Measurements from ENCODE around the gene ADCY9.
"Not testable (repeated sequence)": the region's sequence is repeated elsewhere in the genome, so short reads cannot be mapped to it uniquely, and the experiment has no call there.

ADCY9 gene

DNA sequence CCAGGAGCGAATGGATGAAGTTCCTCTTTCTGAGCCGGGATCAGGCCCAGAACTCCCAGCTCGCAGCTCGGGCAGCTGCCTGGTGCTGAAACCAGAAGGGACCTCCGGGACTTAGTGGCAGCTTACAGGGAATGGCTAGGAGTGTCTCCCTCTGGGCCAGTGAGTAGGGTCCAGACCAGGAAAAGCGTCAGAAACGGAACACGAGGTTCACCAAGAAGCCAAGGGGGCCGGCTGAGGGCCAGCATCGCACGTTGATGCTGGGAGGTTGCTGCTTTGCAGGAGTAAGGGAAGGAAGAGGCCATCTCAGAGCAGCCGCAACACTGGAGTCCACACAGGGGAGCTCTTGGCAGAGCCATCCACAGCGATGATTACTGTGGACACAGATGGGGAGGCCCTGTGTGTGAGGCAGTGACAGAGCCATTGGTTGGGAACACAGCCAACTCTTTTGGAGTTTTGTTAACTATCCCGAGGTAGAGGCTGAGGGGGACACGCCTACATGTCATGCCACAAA lies 161.8 kb downstream of the ADCY9 start:
- CTCF ChIA-PET, result no interaction called here
- TF ChIP-seq, protein P1, sequence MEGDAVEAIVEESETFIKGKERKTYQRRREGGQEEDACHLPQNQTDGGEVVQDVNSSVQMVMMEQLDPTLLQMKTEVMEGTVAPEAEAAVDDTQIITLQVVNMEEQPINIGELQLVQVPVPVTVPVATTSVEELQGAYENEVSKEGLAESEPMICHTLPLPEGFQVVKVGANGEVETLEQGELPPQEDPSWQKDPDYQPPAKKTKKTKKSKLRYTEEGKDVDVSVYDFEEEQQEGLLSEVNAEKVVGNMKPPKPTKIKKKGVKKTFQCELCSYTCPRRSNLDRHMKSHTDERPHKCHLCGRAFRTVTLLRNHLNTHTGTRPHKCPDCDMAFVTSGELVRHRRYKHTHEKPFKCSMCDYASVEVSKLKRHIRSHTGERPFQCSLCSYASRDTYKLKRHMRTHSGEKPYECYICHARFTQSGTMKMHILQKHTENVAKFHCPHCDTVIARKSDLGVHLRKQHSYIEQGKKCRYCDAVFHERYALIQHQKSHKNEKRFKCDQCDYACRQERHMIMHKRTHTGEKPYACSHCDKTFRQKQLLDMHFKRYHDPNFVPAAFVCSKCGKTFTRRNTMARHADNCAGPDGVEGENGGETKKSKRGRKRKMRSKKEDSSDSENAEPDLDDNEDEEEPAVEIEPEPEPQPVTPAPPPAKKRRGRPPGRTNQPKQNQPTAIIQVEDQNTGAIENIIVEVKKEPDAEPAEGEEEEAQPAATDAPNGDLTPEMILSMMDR (IDR thresholded peaks at IDR 0.05; ENCODE audit: control extremely low read depth, extremely low read depth, low read depth, missing control alignments), result no peak
- no peak for DNase-seq (ENCODE audit: extremely low spot score)
- POLR2A ChIA-PET, result no interaction called here

DNA sequence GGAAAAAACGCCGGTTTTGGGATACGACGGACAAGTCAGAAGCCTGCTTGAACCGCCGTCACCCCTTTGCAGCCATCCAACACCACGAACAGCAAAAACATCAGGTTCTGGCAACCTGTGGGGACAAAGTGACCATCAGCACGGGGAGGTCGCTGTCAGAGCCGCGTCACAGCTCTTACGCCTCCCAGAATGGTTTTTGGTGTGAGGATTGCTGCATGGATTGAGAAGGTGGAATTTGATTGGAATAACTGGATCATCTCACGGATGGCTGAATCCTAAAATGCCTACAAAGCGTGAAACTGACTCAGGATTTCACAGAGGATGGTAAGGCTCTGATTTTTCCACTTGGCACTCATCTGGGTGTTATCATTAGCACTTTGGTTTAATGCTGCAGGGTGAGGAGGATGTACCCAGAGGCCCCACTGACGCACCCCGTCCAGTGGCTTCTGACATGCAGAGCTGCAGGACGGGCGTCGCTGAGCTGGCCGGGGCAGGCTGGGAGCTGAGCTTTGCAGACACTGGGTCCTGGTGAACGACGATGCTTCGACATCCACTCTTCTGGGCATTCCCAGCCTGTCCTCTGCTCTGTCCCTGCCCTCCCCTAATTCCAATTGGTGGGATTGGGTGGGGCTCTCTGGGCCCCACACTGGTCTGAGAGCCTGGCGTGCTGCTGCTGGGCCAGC lies 162.4 kb downstream of the ADCY9 start:
- TF ChIP-seq, protein P1 (IDR thresholded peaks at IDR 0.05; ENCODE audit: control extremely low read depth, extremely low read depth, low read depth, missing control alignments), result no peak
- POLR2A ChIA-PET, result no interaction called here
- CTCF ChIA-PET, result no interaction called here
- DNase-seq (ENCODE audit: extremely low spot score), result no peak

DNA sequence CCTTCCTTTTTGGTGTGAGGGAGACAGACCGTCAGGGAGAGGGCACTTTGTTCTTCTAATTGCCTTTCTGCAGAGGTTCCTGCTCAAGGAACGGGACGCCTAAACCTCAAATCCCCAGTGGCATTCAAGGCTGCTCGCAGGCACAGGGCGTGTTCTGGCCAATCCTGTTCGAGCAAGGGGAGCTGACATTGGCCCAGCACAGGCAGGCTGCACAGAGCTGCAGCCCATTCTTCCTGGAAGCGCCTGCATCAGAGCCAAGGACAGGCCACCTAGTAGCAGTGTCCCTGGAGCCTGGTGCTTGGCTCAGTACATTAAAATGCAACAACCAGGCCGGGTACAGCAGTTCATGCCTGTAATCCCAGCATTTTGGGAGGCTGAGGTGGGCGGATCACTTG lies 163.5 kb downstream of the ADCY9 start:
- DNase-seq (ENCODE audit: extremely low spot score), result no peak
- POLR2A ChIA-PET, result no interaction called here
- TF ChIP-seq, protein P1 (IDR thresholded peaks at IDR 0.05; ENCODE audit: control extremely low read depth, extremely low read depth, low read depth, missing control alignments), result no peak
- CTCF ChIA-PET, result no interaction called here

DNA sequence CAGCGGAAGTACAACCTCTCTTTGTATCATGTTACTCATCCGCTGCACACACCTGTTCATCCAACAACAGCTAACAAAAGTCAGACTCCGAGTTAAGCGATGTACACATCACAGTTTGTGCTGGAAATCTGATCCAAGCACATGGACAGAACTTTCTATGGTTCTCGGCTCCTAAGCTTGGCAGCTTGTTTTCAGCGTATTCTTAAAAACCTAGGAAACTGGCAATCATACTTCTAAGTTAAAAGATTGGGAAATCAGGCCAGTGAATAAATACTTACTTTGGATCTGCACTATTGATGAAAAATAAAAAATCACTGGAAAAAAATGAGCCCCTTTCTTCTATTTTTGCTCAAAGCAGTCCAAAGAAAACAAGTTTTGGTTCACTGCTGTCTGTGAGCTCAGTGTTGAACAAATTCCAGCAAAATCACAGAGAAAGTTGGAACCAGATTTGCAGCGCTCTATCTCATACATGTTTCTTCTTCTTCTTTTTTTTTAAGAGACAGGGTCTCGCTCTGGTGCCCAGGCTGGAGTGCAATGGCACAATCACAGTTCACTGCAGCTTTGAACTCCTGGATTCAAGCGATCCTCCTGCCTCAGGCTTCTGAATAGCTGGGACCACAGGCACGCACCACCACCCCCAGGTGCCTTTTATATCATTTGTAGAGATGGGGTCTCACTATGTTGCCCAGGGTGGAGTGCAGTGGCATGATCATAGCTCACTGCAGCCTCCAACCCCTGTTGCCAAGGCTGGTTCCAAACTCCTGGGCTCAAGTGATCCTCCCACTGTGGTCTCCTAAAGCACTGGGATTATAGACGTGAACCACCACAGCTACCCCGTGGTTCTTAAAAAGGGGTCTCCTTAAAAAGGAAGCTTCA lies 164.1 kb downstream of the ADCY9 start:
- no peak for DNase-seq (ENCODE audit: extremely low spot score)
- TF ChIP-seq, protein P1 (IDR thresholded peaks at IDR 0.05; ENCODE audit: control extremely low read depth, extremely low read depth, low read depth, missing control alignments), result no peak
- ChIA-PET CTCF (no interaction called here), POLR2A (no interaction called here)

DNA sequence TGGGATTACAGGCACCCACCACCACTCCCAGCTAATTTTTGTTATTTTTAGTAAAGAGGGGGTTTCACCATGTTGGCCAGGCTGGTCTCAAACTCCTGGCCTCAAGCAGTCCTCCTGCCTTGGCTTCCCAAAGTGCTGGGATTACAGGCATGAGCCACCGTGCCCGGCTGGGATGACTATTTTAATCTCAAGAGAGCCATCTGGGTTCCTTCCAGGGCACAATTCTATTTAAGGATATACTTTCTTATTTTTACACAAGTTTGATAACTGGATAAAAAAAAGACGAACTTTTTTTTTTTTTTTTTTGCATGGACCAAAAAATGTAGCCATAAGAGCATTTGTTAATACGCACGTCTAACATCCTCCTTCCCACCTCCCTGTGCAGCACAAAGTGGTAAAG lies 164.9 kb downstream of the ADCY9 start:
- POLR2A ChIA-PET; CTCF ChIA-PET; DNase-seq (ENCODE audit: extremely low spot score): not testable (repeated sequence)

DNA sequence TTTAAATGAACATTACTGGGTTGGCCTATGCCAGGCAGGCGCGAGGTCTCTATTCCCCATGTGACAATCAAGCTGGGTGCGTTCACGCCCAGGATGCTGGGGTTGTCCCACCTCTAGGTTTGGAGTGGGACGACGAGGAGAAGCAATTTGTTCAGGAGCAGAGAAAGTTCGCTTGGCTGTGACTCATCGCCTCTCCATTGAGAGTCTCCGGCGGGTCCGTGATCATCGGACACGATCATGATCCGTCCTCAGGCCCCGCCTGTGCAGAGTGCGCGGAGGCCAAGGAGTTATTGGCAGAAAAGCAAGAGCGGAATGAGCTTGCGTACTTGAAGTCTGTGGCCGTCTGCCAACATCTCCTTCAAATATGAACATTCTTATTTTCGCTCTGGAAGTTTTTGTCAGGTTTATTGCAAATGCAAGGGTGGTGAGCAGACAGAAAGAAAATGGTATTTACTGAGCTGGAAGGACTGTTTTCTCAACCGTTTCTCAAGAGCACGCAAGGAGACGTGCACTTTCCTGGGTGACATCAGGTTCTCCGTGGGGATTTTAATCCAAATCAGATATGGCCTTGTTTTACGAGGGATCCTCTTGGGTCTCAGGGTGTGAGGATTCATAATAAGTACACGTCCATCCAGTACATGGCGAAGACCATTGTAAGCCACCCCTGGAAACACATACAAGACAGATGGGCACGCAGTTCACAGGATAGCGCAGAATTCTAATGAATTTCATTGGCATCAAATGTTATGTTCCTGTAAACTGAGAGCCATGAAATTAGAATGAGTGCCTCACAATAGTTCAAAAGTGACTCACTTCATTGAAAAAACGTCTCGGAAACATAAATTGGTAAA lies 165.7 kb downstream of the ADCY9 start:
- TF ChIP-seq, protein P1 (IDR thresholded peaks at IDR 0.05; ENCODE audit: control extremely low read depth, extremely low read depth, low read depth, missing control alignments), result no peak
- CTCF ChIA-PET, result no interaction called here
- POLR2A ChIA-PET, result no interaction called here
- no peak for DNase-seq (ENCODE audit: extremely low spot score)

All from GM10248 (cell line).